Esophagus muscularis mucosa (tissue), 3 donors: ENCODE data around the gene SEMA7A.

Experiments
- POLR2AphosphoS5 ChIP-seq, 2 donors: sonication (generic); formaldehyde crosslinking; IDR thresholded peaks; one replicate each; pipeline ENCODE4 v1.6.1; 2017; ENCODE audit warnings: antibody characterized with exemption in 2 of 2
- TF ChIP-seq, protein P1 (sequence below), 3 experiments: fragments of 200-600 bp in 2 of 3; fragments of 450-650 bp in 1 of 3; sonication (generic) in 2 of 3; IDR thresholded peaks; one replicate each; pipeline ENCODE4 v1.5.1; 2017 to 2019; ENCODE audit warnings: antibody characterized with exemption in 3 of 3, mild to moderate bottlenecking in 2 of 3, moderate library complexity in 1 of 3

DNA sequence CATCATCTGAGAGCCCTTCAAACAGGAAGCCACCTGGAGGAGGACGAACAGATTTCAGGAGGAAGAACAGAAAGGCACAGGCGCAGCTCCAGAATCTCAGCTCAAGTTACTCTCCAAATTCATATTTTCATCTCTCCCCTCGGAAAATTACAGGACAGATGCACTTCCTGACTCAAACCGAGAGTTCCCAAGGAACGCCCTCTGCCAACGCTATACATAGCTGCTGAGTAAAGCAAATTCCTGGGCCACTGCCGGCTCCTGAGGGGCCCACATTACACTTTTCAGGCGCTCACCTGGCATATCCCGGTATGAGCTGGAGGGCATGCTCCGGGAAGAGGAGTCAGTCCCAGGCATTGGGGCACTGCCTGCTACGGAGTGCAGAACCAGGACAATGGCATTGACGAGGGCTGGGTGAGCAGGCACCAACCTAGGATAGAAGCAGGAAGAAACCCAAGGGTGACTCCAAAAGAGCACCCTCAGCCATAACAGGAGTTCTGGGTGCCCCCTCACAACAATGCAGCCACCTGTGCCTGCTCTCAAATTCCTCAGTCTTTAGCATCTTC lies 16.0 kb upstream of the SEMA7A start:
- TF ChIP-seq POLR2AphosphoS5 (IDR thresholded peaks at IDR 0.05), result no peak
- TF ChIP-seq, protein P1, sequence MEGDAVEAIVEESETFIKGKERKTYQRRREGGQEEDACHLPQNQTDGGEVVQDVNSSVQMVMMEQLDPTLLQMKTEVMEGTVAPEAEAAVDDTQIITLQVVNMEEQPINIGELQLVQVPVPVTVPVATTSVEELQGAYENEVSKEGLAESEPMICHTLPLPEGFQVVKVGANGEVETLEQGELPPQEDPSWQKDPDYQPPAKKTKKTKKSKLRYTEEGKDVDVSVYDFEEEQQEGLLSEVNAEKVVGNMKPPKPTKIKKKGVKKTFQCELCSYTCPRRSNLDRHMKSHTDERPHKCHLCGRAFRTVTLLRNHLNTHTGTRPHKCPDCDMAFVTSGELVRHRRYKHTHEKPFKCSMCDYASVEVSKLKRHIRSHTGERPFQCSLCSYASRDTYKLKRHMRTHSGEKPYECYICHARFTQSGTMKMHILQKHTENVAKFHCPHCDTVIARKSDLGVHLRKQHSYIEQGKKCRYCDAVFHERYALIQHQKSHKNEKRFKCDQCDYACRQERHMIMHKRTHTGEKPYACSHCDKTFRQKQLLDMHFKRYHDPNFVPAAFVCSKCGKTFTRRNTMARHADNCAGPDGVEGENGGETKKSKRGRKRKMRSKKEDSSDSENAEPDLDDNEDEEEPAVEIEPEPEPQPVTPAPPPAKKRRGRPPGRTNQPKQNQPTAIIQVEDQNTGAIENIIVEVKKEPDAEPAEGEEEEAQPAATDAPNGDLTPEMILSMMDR (IDR thresholded peaks at IDR 0.05), result no peak
